B cell (primary cell): ENCODE data around the gene MYLK2. TPM values are rescaled to one million over a fixed set of nuclear protein-coding genes. Genes with fewer than 3 reads are reported as not detected.

Source experiments
- ATAC-seq: fragments of 200-7000 bp; cut with Tn5 transposase; one replicate; pipeline ENCODE4 v1.10.0; 2021; ENCODE audit warnings: low read depth, mild to moderate bottlenecking, moderate number of reproducible peaks, moderate library complexity
- CTCF ChIA-PET: fragments of 350-600 bp; sonication (Branson Sonifier 250); formaldehyde crosslinking; loops from one replicate; lab custom pipeline; 2021; ENCODE audit warnings: antibody characterized with exemption, inconsistent platforms; lab: Charles Lee
- POLR2A ChIA-PET: fragments of 350-600 bp; sonication (Branson Sonifier 250); formaldehyde crosslinking; loops from one replicate; lab custom pipeline; 2021; ENCODE audit warnings: antibody characterized with exemption; lab: Charles Lee
- DNase-seq: peaks from one replicate; pipeline ENCODE4 v3.0.0; 2013
- H2AFZ ChIP-seq: 2 replicates; pipeline ENCODE4 v1.6.1; 2012; ENCODE audit warnings: mild to moderate bottlenecking, low read depth, low read length; ENCODE audit not compliant: insufficient read depth, poor library complexity, severe bottlenecking
- H3K27ac ChIP-seq, 2 donors: 1 replicate in 1 of 2; 2 replicates in 1 of 2; pipeline ENCODE4 v1.5.1; 2012 to 2013; ENCODE audit warnings: low read length in 2 of 2, mild to moderate bottlenecking in 2 of 2, moderate library complexity in 1 of 2
- H3K27me3 ChIP-seq, 4 experiments: fragments of 200-600 bp in 1 of 4; sonication (generic) in 1 of 4; replicated peaks in 1 of 4; 1 replicate in 2 of 4; 2 replicates in 2 of 4; pipeline versions ENCODE4 v1.6.1 to v1.7.0; 2013 to 2016; ENCODE audit warnings: low read length in 3 of 4, mild to moderate bottlenecking in 2 of 4, mixed read lengths in 1 of 4, moderate library complexity in 1 of 4; ENCODE audit not compliant: insufficient read depth in 4 of 4, control insufficient read depth in 3 of 4; ENCODE audit errors: control extremely low read depth in 1 of 4
- H3K36me3 ChIP-seq, 2 experiments: replicated peaks in 1 of 2; 1 replicate in 1 of 2; 2 replicates in 1 of 2; pipeline versions ENCODE4 v1.6.1 to v1.7.1; 2013; ENCODE audit warnings: low read length in 1 of 2; ENCODE audit not compliant: insufficient read depth in 2 of 2, control insufficient read depth in 1 of 2; ENCODE audit errors: control extremely low read depth in 1 of 2, extremely low read depth in 1 of 2
- H3K4me1 ChIP-seq, 2 donors: fragments of 200-600 bp in 1 of 2; sonication (generic) in 1 of 2; 1 replicate in 1 of 2; 2 replicates in 1 of 2; pipeline versions ENCODE4 v1.5.1 to v1.6.1; 2013 to 2017; ENCODE audit warnings: low read length in 2 of 2; ENCODE audit not compliant: control insufficient read depth in 2 of 2, insufficient read depth in 2 of 2
- H3K4me2 ChIP-seq: replicated peaks from 2 replicates; pipeline ENCODE3; 2012; ENCODE audit warnings: mild to moderate bottlenecking, low read depth, low read length; ENCODE audit not compliant: poor library complexity, severe bottlenecking
- H3K4me3 ChIP-seq, 5 experiments: fragments of 200-600 bp in 1 of 5; sonication (generic) in 1 of 5; 1 replicate in 3 of 5; 2 replicates in 2 of 5; pipeline versions ENCODE4 v1.5.1 to v1.7.0; 2011 to 2016; ENCODE audit warnings: low read length in 4 of 5, mild to moderate bottlenecking in 4 of 5, low read depth in 2 of 5, control low read depth in 1 of 5, moderate library complexity in 1 of 5; ENCODE audit not compliant: insufficient read depth in 1 of 5; ENCODE audit errors: control extremely low read depth in 1 of 5, extremely low read depth in 1 of 5
- H3K79me2 ChIP-seq: fragments of 200-600 bp; sonication (generic); one replicate; pipeline ENCODE4 v1.6.0; 2016; ENCODE audit warnings: low read length; ENCODE audit not compliant: control insufficient read depth, insufficient read depth
- H3K9ac ChIP-seq: fragments of 200-600 bp; sonication (generic); 2 replicates; pipeline ENCODE4 v1.6.1; 2017; ENCODE audit warnings: mild to moderate bottlenecking, low read length, moderate library complexity
- H3K9me3 ChIP-seq, 3 donors: one replicate each; pipeline versions ENCODE4 v1.6.1 to v1.7.1; 2013; ENCODE audit warnings: low read length in 2 of 3; ENCODE audit not compliant: control insufficient read depth in 2 of 3, insufficient read depth in 1 of 3; ENCODE audit errors: control extremely low read depth in 1 of 3
- H4K20me1 ChIP-seq: 2 replicates; pipeline ENCODE4 v1.6.0; 2012; ENCODE audit warnings: mild to moderate bottlenecking, low read length; ENCODE audit not compliant: insufficient read depth, control insufficient read depth, poor library complexity, severe bottlenecking
- H3K27ac Mint-ChIP-seq: one replicate; pipeline ENCODE4 v1.8.0; 2021; ENCODE audit warnings: mixed read lengths
- H3K27me3 Mint-ChIP-seq: one replicate; pipeline ENCODE4 v1.8.0; 2021; ENCODE audit warnings: mixed read lengths
- H3K4me1 Mint-ChIP-seq: one replicate; pipeline ENCODE4 v1.8.0; 2021; ENCODE audit warnings: mixed read lengths
- H3K4me3 Mint-ChIP-seq: one replicate; pipeline ENCODE4 v1.8.0; 2021; ENCODE audit warnings: mixed read lengths
- H3K9me3 Mint-ChIP-seq: one replicate; pipeline ENCODE4 v1.8.0; 2022; ENCODE audit warnings: mixed read lengths; ENCODE audit not compliant: insufficient read depth
- CTCF ChIP-seq: fragments of 200-600 bp; IDR thresholded peaks from one replicate; pipeline ENCODE4 v1.8.0; 2022; ENCODE audit warnings: antibody characterized with exemption, mild to moderate bottlenecking
- EZH2 ChIP-seq: IDR thresholded peaks from 2 replicates; pipeline ENCODE4 v1.6.1; 2012; ENCODE audit warnings: borderline replicate concordance, low read depth, mild to moderate bottlenecking, moderate library complexity, low read length; ENCODE audit not compliant: insufficient read depth, poor library complexity, severe bottlenecking
- WGBS: methylation state at CpG from one replicate; pipeline ENCODE4 v1.1.5; 2013; ENCODE audit warnings: missing lambda C conversion rate; ENCODE audit not compliant: insufficient coverage; 5-methylcytosine and 5-hydroxymethylcytosine counted together
- intact Hi-C: fragments of 100-400 bp; cut with micrococcal nuclease; formaldehyde crosslinking; loops from one replicate; pipeline ENCODE4 v1.10.0; 2022
- polyA plus RNA-seq: library from polyadenylated mRNA; depleted of rRNA; stranded (reverse); fragments of >200 nt; gene quantifications from 2 replicates; pipeline ENCODE4 v1.2.3, GENCODE V29; 2012
- total RNA-seq, 2 donors: library from RNA; stranded (reverse); fragments of 120-200 nt in 1 of 2; gene quantifications; 1 replicate in 1 of 2; 2 replicates in 1 of 2; pipeline versions ENCODE4 v1.2.3 to v1.2.4, GENCODE V29; 2013 to 2022

Gene MYLK2
- total and polyA plus RNA-seq, 2 donors (not counting 1 experiment from before 2014, with no cell fraction given) = not detected

DNA sequence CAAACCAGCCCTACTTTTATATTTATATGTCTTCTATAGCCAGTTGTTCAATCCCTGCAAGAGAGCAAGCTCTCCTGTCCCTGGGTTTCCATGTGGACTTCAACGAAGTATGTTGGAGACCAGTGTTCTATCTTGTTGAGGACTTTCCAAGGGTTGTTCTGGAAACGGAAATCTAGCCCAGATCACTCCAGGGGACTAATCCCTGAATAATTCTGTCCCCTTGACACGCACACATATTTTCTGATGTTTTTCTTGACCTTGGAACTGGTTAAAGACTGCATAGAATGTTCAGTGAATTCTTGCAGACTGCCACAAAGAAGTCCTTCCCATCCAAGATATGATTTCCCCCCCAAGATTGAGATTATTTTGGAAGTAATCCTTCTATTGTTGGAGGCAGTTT, 9.5 kb upstream of the MYLK2 start:
- peaks cover 20% of the 10 kb centered on the region for H3K4me1 Mint-ChIP-seq
- no peaks in the 10 kb centered on the region for H3K36me3 ChIP-seq
- TF ChIP-seq EZH2 = no peak
- TF ChIP-seq CTCF = no peak
- CTCF ChIA-PET = no interaction called here
- H3K9me3 Mint-ChIP-seq = no peaks in the 10 kb centered on the region
- H3K27me3 ChIP-seq = no peaks in the 10 kb centered on the region
- intact Hi-C loops = no loop called here
- H3K9ac ChIP-seq = no peak overlapping the region
- no peak overlapping the region for H2AFZ ChIP-seq
- no peak overlapping the region for H3K4me3 Mint-ChIP-seq
- H3K79me2 ChIP-seq = no peaks in the 10 kb centered on the region
- H3K4me3 ChIP-seq = no peak overlapping the region
- no peak for DNase-seq
- H3K27ac Mint-ChIP-seq = no peak overlapping the region
- no peaks in the 10 kb centered on the region for H3K9me3 ChIP-seq
- no peak overlapping the region for H3K4me2 ChIP-seq
- WGBS = no CpG with 5 or more reads among the region's 3 CpGs
- ATAC-seq = no peak
- H3K27ac ChIP-seq = no peak overlapping the region
- H3K4me1 ChIP-seq = peaks cover 16 to 28% of the 10 kb centered on the region in 2 donors
- H4K20me1 ChIP-seq = no peaks in the 10 kb centered on the region
- POLR2A ChIA-PET = no interaction called here
- H3K27me3 Mint-ChIP-seq = no peaks in the 10 kb centered on the region

- intact Hi-C loops = no loop called here
- H2AFZ ChIP-seq = no peak overlapping the region
- peaks cover 12 to 23% of the 10 kb centered on the region in 2 donors for H3K4me1 ChIP-seq
- H3K4me1 Mint-ChIP-seq = peaks cover 16% of the 10 kb centered on the region
- DNase-seq = no peak
- no peak overlapping the region for H3K9ac ChIP-seq
- no peak overlapping the region for H3K27ac Mint-ChIP-seq
- H3K4me3 Mint-ChIP-seq = no peak overlapping the region
- no peaks in the 10 kb centered on the region for H3K27me3 Mint-ChIP-seq
- no peaks in the 10 kb centered on the region for H3K79me2 ChIP-seq
- no peaks in the 10 kb centered on the region for H3K36me3 ChIP-seq
- H3K27me3 ChIP-seq = no peaks in the 10 kb centered on the region
- H4K20me1 ChIP-seq = no peaks in the 10 kb centered on the region
- H3K9me3 Mint-ChIP-seq = no peaks in the 10 kb centered on the region
- TF ChIP-seq EZH2 (no peak), CTCF (no peak)
- H3K4me2 ChIP-seq = no peak overlapping the region
- 84% methylated on average over 3 of the region's 4 CpGs for WGBS
- no peak overlapping the region for H3K4me3 ChIP-seq
- POLR2A ChIA-PET = no interaction called here
- H3K9me3 ChIP-seq = no peaks in the 10 kb centered on the region
- CTCF ChIA-PET = no interaction called here
- no peak overlapping the region for H3K27ac ChIP-seq
- ATAC-seq = no peak
These were observed 8.0 kb upstream of the MYLK2 start for GRCh38 chr20:31811198-31811597.
